ENCODE data around the gene B3GNT3. TPM values are rescaled to one million over a fixed set of nuclear protein-coding genes. Genes with fewer than 3 reads are reported as not detected.

Gene B3GNT3
- total RNA-seq, 5 donors from 2014 or later (not counting 1 experiment from before 2014, with no cell fraction given), result 0.12 to 1.2 (median 0.79) TPM

DNA sequence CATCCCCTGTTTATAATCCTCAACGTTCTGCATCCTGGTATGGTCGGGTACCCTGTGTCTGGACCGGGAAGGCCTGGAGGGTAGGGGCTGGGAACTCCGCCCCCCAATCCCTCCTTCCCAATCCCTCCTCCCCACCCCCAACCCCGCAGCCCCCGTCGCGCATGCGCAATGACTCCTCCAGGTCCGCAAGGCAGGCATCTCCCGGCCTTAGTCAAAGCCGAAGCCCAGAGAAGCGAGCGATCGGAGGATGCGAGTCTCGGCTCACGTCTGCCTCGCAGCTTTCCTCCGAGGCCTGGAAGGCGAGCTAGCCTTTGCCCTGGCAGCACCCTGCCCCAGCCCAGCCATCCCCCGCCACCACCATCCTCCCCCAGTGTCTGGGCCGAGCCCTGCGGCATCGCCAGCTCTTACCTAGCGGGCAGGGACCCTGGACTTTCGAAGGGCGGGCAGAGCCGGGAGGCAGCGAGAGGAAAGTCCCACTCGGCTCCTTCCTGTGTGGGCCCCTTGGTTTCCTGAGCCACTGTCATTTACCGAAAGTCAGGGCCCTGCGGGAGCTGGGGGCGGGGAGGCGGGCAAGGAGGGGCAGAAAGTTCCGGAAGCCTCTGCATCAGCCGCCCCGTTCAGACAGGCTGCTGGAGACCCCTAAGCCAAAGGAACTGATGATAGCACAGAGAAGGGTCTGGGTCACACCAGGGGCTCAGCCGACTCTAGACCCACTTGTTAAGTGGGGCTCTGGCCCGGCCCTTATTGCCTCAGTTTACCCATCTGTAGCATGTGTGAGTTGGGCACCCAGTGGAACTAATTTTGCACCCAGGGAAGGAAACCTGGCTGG lies 52.8 kb downstream of the B3GNT3 start, which contains the start of gene JAK3:
Gene JAK3, minus strand, starts transcription at position 445 of the 829 bp plus-strand sequence. CDS start 3,565 bp downstream, outside the sequence.
- peak within 1 kb of the TSS; percentile 83 to 93 (median 93) for H3K4me3 Mint-ChIP-seq
- H3K4me1 Mint-ChIP-seq, result peaks cover 70 to 76% (median 75%) of the 10 kb centered on the region in 3 donors
- Histone ChIP-seq H3K4me3 (ENCODE audit: control insufficient read depth in 1 of 2, extremely low read depth in 1 of 2, low read length in 1 of 2) (peak within 1 kb of the TSS; percentile 68 to 73), H3K9me3 (no peaks in the 10 kb centered on the region), H3K4me1 (ENCODE audit: control insufficient read depth in 1 of 2, extremely low read depth in 1 of 2, insufficient read depth in 2 of 2, low read length in 2 of 2) (peaks cover 27 to 85% of the 10 kb centered on the region in 2 experiments), H3K27ac (ENCODE audit: low read length) (peak within 1 kb of the TSS; percentile 95), H3K27me3 (replicated peaks in 1 of 2; ENCODE audit: control insufficient read depth in 2 of 2, extremely low read depth in 1 of 2, insufficient read depth in 2 of 2, low read length in 1 of 2) (no peaks in the 10 kb centered on the region), H3K36me3 (ENCODE audit: control insufficient read depth in 2 of 2, extremely low read depth in 1 of 2, insufficient read depth in 1 of 2, low read length in 1 of 2) (peaks cover 13 to 21% of the 10 kb centered on the region in 2 donors)
- H3K27me3 Mint-ChIP-seq, result no peaks in the 10 kb centered on the region
- peak within 1 kb of the TSS; percentile 92 to 99 for H3K27ac Mint-ChIP-seq
- ChIA-PET POLR2A (interaction anchor here (0.6 to 0.7 kb wide), 2 partner anchors 76 to 153 kb away, joined by 6 read pairs; no protein-coding TSS in a partner anchor), CTCF (interaction anchor here (0.5 to 1.2 kb wide), 7 partner anchors 12 to 1620 kb away, joined by 3 to 11 read pairs (median 3); partner anchors contain the start of genes ARRDC2 (in 1 of the 2), B3GNT3 (in 1 of the 2), CCDC124 (in 1 of the 2) and RPL18A (in 1 of the 2))
- H3K36me3 Mint-ChIP-seq, result peaks cover 8% of the 10 kb centered on the region
- WGBS (ENCODE audit: insufficient coverage), result under 1% methylated on average over 36 of the region's 40 CpGs
- DNase-seq, result peak; percentile 67 to 92 (median 87)
- no peaks in the 10 kb centered on the region for H3K9me3 Mint-ChIP-seq
- peak; percentile 82 to 90 (median 82) for ATAC-seq (replicated peaks in 1 of 4)

DNA sequence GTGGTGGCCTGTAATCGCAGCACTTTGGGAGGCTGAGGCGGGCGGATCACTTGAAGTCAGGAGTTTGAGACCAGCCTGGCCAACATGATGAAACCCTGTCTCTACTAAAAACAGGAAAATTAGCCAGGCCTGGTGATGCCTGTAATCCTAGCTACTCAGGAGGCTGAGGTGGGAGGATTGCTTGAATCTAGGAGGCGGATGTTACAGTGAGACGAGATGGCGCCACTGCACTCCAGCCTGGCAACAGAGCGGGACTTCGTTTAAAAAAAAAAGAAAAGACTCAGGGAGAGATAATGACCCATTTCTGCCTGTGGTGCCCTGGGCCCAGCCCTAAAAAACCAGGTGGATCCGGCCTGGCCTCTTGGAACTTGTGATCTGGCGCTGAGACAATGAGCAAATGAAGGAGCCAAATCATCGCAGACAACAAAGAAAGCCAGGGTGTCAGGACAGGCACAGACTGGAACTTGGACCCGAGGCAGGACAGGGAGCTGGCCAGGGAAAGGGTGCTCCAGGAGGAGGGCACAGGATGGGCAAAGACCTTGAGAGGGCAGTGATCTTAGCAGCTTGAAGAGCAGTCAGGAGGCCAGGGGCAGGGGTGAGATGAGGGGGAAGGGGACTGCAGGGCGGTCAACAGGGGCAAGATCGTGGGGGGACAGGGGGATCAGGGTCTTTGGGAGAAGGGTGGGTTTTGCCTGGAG lies 53.8 kb downstream of the B3GNT3 start:
- DNase-seq (no peak), ATAC-seq (replicated peaks in 1 of 4) (no peak)
- H3K9me3 ChIP-seq, result no peaks in the 10 kb centered on the region
- Mint-ChIP-seq H3K27ac (peak overlapping the region; percentile 92 to 99), H3K4me1 (peaks cover 64 to 70% (median 69%) of the 10 kb centered on the region in 3 donors), H3K4me3 (peak overlapping the region; percentile 83 to 93 (median 93)), H3K27me3 (no peaks in the 10 kb centered on the region), H3K9me3 (no peaks in the 10 kb centered on the region), H3K36me3 (peaks cover 3% of the 10 kb centered on the region)
- ChIA-PET POLR2A (interaction anchor here (0.6 kb wide), 2 partner anchors 13 to 55 kb away, joined by 6 to 9 read pairs; no protein-coding TSS in a partner anchor), CTCF (interaction anchor here in 1 of 2 donors (0.7 to 3.1 kb wide), 2 partner anchors 11 to 353 kb away, joined by 3 to 41 read pairs; partner anchors contain the start of gene RPL18A)
- H3K4me3 ChIP-seq (ENCODE audit: control insufficient read depth in 1 of 2, extremely low read depth in 1 of 2, low read length in 1 of 2), result no peak overlapping the region
- H3K27me3 ChIP-seq (replicated peaks in 1 of 2; ENCODE audit: control insufficient read depth in 2 of 2, extremely low read depth in 1 of 2, insufficient read depth in 2 of 2, low read length in 1 of 2), result no peaks in the 10 kb centered on the region
- H3K36me3 ChIP-seq (ENCODE audit: control insufficient read depth in 2 of 2, extremely low read depth in 1 of 2, insufficient read depth in 1 of 2, low read length in 1 of 2), result peaks cover 6 to 11% of the 10 kb centered on the region in 2 donors
- peaks cover 27 to 75% of the 10 kb centered on the region in 2 experiments for H3K4me1 ChIP-seq (ENCODE audit: control insufficient read depth in 1 of 2, extremely low read depth in 1 of 2, insufficient read depth in 2 of 2, low read length in 2 of 2)
- peak overlapping the region; percentile 95 for H3K27ac ChIP-seq (ENCODE audit: low read length)
- 93% methylated on average over 10 of the region's 14 CpGs for WGBS (ENCODE audit: insufficient coverage)

DNA sequence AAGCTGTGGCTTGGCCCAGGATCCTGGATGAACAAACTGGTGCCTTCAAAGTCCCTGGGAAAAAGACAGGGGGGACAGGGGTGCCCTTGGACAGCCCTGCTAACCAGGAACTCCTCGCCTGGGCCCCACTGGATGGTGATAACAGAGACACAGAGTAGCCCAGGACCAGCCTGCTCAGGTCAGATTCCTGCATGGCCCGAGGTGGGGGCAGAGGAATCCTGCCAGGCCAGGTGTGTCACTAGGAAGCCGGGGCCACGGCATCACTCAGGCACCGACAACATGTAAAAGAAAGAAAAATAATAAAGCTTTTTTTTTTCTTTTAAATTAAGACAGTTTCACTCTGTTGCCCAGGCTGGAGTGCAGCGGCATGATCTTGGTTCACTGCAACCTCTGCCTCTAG lies 59.1 kb downstream of the B3GNT3 start:
- Mint-ChIP-seq H3K9me3 (no peaks in the 10 kb centered on the region), H3K27ac (no peak overlapping the region), H3K27me3 (no peaks in the 10 kb centered on the region), H3K4me3 (no peak overlapping the region), H3K4me1 (peaks cover 31 to 32% (median 32%) of the 10 kb centered on the region in 3 donors), H3K36me3 (no peaks in the 10 kb centered on the region)
- POLR2A ChIA-PET, result no interaction called here
- no peaks in the 10 kb centered on the region for H3K9me3 ChIP-seq
- DNase-seq (no peak), ATAC-seq (replicated peaks in 1 of 4) (no peak)
- no peaks in the 10 kb centered on the region for H3K27me3 ChIP-seq (replicated peaks in 1 of 2; ENCODE audit: control insufficient read depth in 2 of 2, extremely low read depth in 1 of 2, insufficient read depth in 2 of 2, low read length in 1 of 2)
- H3K27ac ChIP-seq (ENCODE audit: low read length), result no peak overlapping the region
- WGBS (ENCODE audit: insufficient coverage), result 92% methylated on average over 3 of the region's 6 CpGs
- H3K36me3 ChIP-seq (ENCODE audit: control insufficient read depth in 2 of 2, extremely low read depth in 1 of 2, insufficient read depth in 1 of 2, low read length in 1 of 2), result no peaks in the 10 kb centered on the region
- CTCF ChIA-PET, result interaction anchor here (0.6 to 1.7 kb wide), 4 partner anchors 12 to 647 kb away, joined by 4 to 10 read pairs (median 4); no protein-coding TSS in a partner anchor
- H3K4me3 ChIP-seq (ENCODE audit: control insufficient read depth in 1 of 2, extremely low read depth in 1 of 2, low read length in 1 of 2), result no peak overlapping the region
- H3K4me1 ChIP-seq (ENCODE audit: control insufficient read depth in 1 of 2, extremely low read depth in 1 of 2, insufficient read depth in 2 of 2, low read length in 2 of 2), result peaks cover 9 to 38% of the 10 kb centered on the region in 2 experiments

DNA sequence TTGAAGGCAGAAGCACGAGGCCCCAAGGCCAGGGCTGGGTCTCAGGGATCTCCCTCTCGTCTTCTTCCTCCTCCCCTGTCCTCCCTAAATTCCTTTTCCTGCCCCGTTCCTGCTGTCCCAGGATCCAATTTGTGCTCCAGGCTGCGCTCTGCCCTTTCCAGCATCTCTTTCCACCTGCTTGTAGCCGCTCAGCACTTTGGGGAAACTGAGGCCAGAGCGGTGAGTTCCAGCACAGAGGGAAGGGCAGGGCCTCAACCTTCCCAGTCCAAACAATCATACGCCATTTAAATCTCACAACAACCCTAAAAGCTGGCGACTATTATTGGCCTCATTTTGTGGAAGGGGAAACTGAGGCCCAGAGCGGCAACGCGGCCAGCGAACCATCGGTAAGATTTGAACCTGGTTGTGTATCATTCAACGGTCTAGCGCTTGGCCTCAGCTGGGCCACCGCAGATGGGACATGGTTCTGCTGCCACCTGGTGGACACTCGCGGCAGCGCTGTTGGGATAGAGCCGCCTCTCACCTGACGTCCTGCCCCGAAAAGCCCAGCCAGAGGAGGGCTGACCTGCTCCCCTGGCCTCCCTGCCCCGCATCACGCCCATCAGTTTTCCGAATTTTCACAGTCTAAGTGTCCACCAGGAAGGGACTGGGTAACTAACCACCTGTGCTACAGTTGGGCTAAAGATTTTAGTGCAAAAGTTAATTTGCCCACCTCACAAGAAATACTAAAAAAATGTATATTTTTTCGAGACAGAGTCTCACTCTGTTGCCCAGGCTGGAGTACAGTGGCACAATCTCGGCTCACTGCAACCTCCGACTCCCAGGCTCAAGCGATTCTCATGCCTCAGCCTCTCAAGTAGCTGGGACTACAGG lies 60.6 kb downstream of the B3GNT3 start:
- 16% methylated on average over 25 of the region's 29 CpGs for WGBS (ENCODE audit: insufficient coverage)
- Mint-ChIP-seq H3K4me1 (peaks cover 22 to 30% (median 29%) of the 10 kb centered on the region in 3 donors), H3K9me3 (no peaks in the 10 kb centered on the region), H3K27me3 (no peaks in the 10 kb centered on the region), H3K4me3 (no peak overlapping the region), H3K36me3 (peaks cover 3% of the 10 kb centered on the region), H3K27ac (peak overlapping the region; percentile 43 to 72)
- CTCF ChIA-PET, result interaction anchor here (0.5 to 1.7 kb wide), 6 partner anchors 10 to 1955 kb away, joined by 3 to 5 read pairs (median 4); partner anchors contain the start of gene CCDC124 (in 1 of the 2)
- H3K4me1 ChIP-seq (ENCODE audit: control insufficient read depth in 1 of 2, extremely low read depth in 1 of 2, insufficient read depth in 2 of 2, low read length in 2 of 2), result peaks cover 3 to 33% of the 10 kb centered on the region in 2 experiments
- DNase-seq (peak; percentile 49 to 94 (median 85)), ATAC-seq (replicated peaks in 1 of 4) (peak in 3 of 4 experiments; percentile 13 to 26 (median 24))
- no peak overlapping the region for H3K4me3 ChIP-seq (ENCODE audit: control insufficient read depth in 1 of 2, extremely low read depth in 1 of 2, low read length in 1 of 2)
- no peak overlapping the region for H3K27ac ChIP-seq (ENCODE audit: low read length)
- no peaks in the 10 kb centered on the region for H3K9me3 ChIP-seq
- no peaks in the 10 kb centered on the region for H3K27me3 ChIP-seq (replicated peaks in 1 of 2; ENCODE audit: control insufficient read depth in 2 of 2, extremely low read depth in 1 of 2, insufficient read depth in 2 of 2, low read length in 1 of 2)
- H3K36me3 ChIP-seq (ENCODE audit: control insufficient read depth in 2 of 2, extremely low read depth in 1 of 2, insufficient read depth in 1 of 2, low read length in 1 of 2), result no peaks in the 10 kb centered on the region
- POLR2A ChIA-PET, result no interaction called here

DNA sequence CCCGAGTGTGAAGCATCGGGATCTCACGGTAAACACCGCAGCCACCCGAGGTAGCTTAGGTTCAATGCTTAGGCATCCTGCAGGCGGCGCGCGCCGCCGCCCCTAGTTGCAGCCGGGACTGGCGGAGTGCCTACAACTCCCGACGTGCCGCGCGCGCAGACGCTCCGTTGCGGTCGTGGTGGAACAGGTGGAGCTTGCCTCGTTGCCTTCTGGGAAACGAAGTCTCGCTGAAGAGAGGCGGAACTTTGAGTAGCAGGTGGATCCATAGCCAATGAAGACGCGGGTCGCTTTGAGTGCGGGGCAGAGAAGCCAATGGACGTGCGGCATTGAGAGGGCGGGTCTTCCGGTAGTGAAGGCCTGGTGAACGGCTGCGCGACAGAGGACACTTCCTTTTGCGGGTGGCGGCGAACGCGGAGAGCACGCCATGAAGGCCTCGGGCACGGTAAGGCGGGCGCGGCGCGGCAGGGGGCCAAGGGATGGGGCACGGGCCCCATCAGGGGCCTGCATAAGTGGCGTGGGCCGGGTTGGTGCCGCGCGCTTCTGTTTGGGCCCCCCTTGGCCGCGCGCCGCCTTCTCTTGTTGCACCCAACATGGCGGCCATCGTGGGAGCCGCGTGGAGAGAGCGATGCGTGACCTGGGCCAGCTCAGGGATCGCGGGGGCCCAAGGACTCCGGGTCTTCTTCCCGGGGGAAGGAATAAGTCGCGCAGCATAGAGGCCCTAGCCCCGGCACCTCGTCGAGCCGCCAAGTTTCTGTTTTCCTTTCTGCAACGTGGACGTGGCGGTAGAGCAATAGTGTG lies 64.8 kb downstream of the B3GNT3 start, which contains the start of gene RPL18A:
Gene RPL18A, plus strand, starts transcription at position 378 of the 798 bp plus-strand sequence. Its CDS starts 47 bp downstream, at position 425.
- Histone ChIP-seq H3K36me3 (ENCODE audit: control insufficient read depth in 2 of 2, extremely low read depth in 1 of 2, insufficient read depth in 1 of 2, low read length in 1 of 2) (peaks cover 18 to 38% of the 10 kb centered on the region in 2 donors), H3K4me1 (ENCODE audit: control insufficient read depth in 1 of 2, extremely low read depth in 1 of 2, insufficient read depth in 2 of 2, low read length in 2 of 2) (peaks cover 7 to 43% of the 10 kb centered on the region in 2 experiments), H3K27me3 (replicated peaks in 1 of 2; ENCODE audit: control insufficient read depth in 2 of 2, extremely low read depth in 1 of 2, insufficient read depth in 2 of 2, low read length in 1 of 2) (no peaks in the 10 kb centered on the region), H3K9me3 (no peaks in the 10 kb centered on the region), H3K4me3 (ENCODE audit: control insufficient read depth in 1 of 2, extremely low read depth in 1 of 2, low read length in 1 of 2) (peak within 1 kb of the TSS; percentile 84 to 94), H3K27ac (ENCODE audit: low read length) (peak within 1 kb of the TSS; percentile 48)
- Mint-ChIP-seq H3K27ac (peak within 1 kb of the TSS; percentile 91 to 98), H3K9me3 (no peaks in the 10 kb centered on the region), H3K4me1 (peaks cover 28 to 43% (median 32%) of the 10 kb centered on the region in 3 donors), H3K4me3 (peak within 1 kb of the TSS; percentile 88 to 100 (median 90)), H3K27me3 (no peaks in the 10 kb centered on the region), H3K36me3 (peaks cover 25% of the 10 kb centered on the region)
- DNase-seq, result peak; percentile 94 to 100 (median 99)
- under 1% methylated on average over 80 of the region's 80 CpGs for WGBS (ENCODE audit: insufficient coverage)
- ChIA-PET POLR2A (interaction anchor here (0.6 to 1.3 kb wide), 11 partner anchors 10 to 1564 kb away, joined by 3 to 14 read pairs (median 6); partner anchors contain the start of genes CCDC124 (in 2 of the 2) and TMEM38A (in 1 of the 2)), CTCF (interaction anchor here (0.6 to 3.0 kb wide), 33 partner anchors 10 to 593 kb away, joined by 3 to 139 read pairs (median 5); partner anchors contain the start of genes CCDC124 (in 2 of the 2), ANO8 (in 1 of the 2), FCHO1 (in 1 of the 2) and JAK3 (in 1 of the 2))
- ATAC-seq (replicated peaks in 1 of 4), result peak; percentile 93 to 96 (median 96)
